ENCODE results near the gene PTX3.

The PTX3 gene

GRCh38 chr3:157479464-157480243 is 43.0 kb downstream of the PTX3 start:
- DNase-seq, result no peak

GRCh38 chr3:157487339-157487738 is 50.7 kb downstream of the PTX3 start:
- DNase-seq, result no peak

GRCh38 chr3:157488144-157488543 is 51.5 kb downstream of the PTX3 start:
- no peak for DNase-seq

- DNase-seq, result no peak
Measured at GRCh38 chr3:157491136-157491535, 54.5 kb downstream of the PTX3 start.

Measured in CD4-positive, alpha-beta T cell treated with Interleukin-4 for 1 hour (primary cell).